ENCODE data around the gene WDR70.
"Not testable (repeated sequence)": the region's sequence is repeated elsewhere in the genome, so short reads cannot be mapped to it uniquely, and the experiment has no call there.

The WDR70 gene

GRCh38 chr5:37683072-37683471 is 304.0 kb downstream of the WDR70 start:
- H3K4me3 ChIP-seq (replicated peaks in 1 of 2; ENCODE audit: low read depth in 2 of 2, low read length in 2 of 2): no peak overlapping the region
- no peak for DNase-seq (ENCODE audit: low read depth in 2 of 2)
- no peak for TF ChIP-seq CTCF (IDR thresholded peaks at IDR 0.05; ENCODE audit: low read depth, low read length)

GRCh38 chr5:37685211-37685610 is 306.1 kb downstream of the WDR70 start:
- H3K4me3 ChIP-seq (replicated peaks in 1 of 2; ENCODE audit: low read depth in 2 of 2, low read length in 2 of 2): no peak overlapping the region
- TF ChIP-seq CTCF (IDR thresholded peaks at IDR 0.05; ENCODE audit: low read depth, low read length): no peak

GRCh38 chr5:37685816-37686215 is 306.7 kb downstream of the WDR70 start:
- no peak overlapping the region for H3K4me3 ChIP-seq (replicated peaks in 1 of 2; ENCODE audit: low read depth in 2 of 2, low read length in 2 of 2)
- TF ChIP-seq CTCF (IDR thresholded peaks at IDR 0.05; ENCODE audit: low read depth, low read length): no peak
- no peak for DNase-seq (ENCODE audit: low read depth in 2 of 2)

More at GRCh38 chr5:37685211-37685610, 306.1 kb downstream of the WDR70 start:
- DNase-seq (ENCODE audit: low read depth in 2 of 2): no peak

GRCh38 chr5:37688925-37689324 is 309.8 kb downstream of the WDR70 start:
- DNase-seq (ENCODE audit: low read depth in 2 of 2); H3K4me3 ChIP-seq (replicated peaks in 1 of 2; ENCODE audit: low read depth in 2 of 2, low read length in 2 of 2): not testable (repeated sequence)

- not testable (repeated sequence) for DNase-seq (ENCODE audit: low read depth in 2 of 2); H3K4me3 ChIP-seq (replicated peaks in 1 of 2; ENCODE audit: low read depth in 2 of 2, low read length in 2 of 2)
Observed at GRCh38 chr5:37694333-37694732, 315.2 kb downstream of the WDR70 start.

- no peak overlapping the region for H3K4me3 ChIP-seq (replicated peaks in 1 of 2; ENCODE audit: low read depth in 2 of 2, low read length in 2 of 2)
- DNase-seq (ENCODE audit: low read depth in 2 of 2): no peak
- TF ChIP-seq CTCF (IDR thresholded peaks at IDR 0.05; ENCODE audit: low read depth, low read length): no peak
Observed at GRCh38 chr5:37694867-37695266, 315.7 kb downstream of the WDR70 start.

- no peak for TF ChIP-seq CTCF (IDR thresholded peaks at IDR 0.05; ENCODE audit: low read depth, low read length)
- no peak for DNase-seq (ENCODE audit: low read depth in 2 of 2)
Observed at GRCh38 chr5:37695647-37696046, 316.5 kb downstream of the WDR70 start.

GRCh38 chr5:37696190-37697021 is 317.3 kb downstream of the WDR70 start:
- peak; percentile 41 to 56 for DNase-seq (ENCODE audit: low read depth in 2 of 2)
- TF ChIP-seq CTCF (IDR thresholded peaks at IDR 0.05; ENCODE audit: low read depth, low read length): no peak

More at GRCh38 chr5:37695647-37696046, 316.5 kb downstream of the WDR70 start:
- H3K4me3 ChIP-seq (replicated peaks in 1 of 2; ENCODE audit: low read depth in 2 of 2, low read length in 2 of 2): no peak overlapping the region

More at GRCh38 chr5:37696190-37697021, 317.3 kb downstream of the WDR70 start:
- no peak overlapping the region for H3K4me3 ChIP-seq (replicated peaks in 1 of 2; ENCODE audit: low read depth in 2 of 2, low read length in 2 of 2)
